Upper lobe of left lung (tissue), 4 donors: Measurements from ENCODE around the gene ZMIZ2.

Source experiments
- EP300 ChIP-seq, 4 donors: sonication (generic); formaldehyde crosslinking; IDR thresholded peaks; one replicate each; pipeline ENCODE4 v1.5.1; 2017; ENCODE audit warnings: antibody characterized with exemption in 4 of 4, control low read depth in 2 of 4
- POLR2A ChIP-seq, 4 donors: fragments of 450-650 bp; IDR thresholded peaks; one replicate each; pipeline ENCODE4 v1.5.1; 2016 to 2017; ENCODE audit warnings: antibody characterized with exemption in 4 of 4, mild to moderate bottlenecking in 2 of 4
- POLR2AphosphoS5 ChIP-seq, 2 donors: sonication (generic); formaldehyde crosslinking; IDR thresholded peaks; one replicate each; pipeline ENCODE4 v1.5.1; 2017; ENCODE audit warnings: antibody characterized with exemption in 2 of 2
- TF ChIP-seq, protein P1 (sequence below), 6 experiments: fragments of 450-650 bp in 4 of 6; fragments of 200-600 bp in 2 of 6; sonication (generic) in 2 of 6; IDR thresholded peaks; one replicate each; pipeline ENCODE4 v1.5.1; 2016 to 2019; ENCODE audit warnings: antibody characterized with exemption in 6 of 6

GRCh38 chr7:44811093-44811492 lies 62.4 kb downstream of the ZMIZ2 start:
- TF ChIP-seq POLR2A (IDR thresholded peaks at IDR 0.05) (no peak), POLR2AphosphoS5 (IDR thresholded peaks at IDR 0.05) (no peak), EP300 (IDR thresholded peaks at IDR 0.05) (no peak)
- TF ChIP-seq, protein P1, sequence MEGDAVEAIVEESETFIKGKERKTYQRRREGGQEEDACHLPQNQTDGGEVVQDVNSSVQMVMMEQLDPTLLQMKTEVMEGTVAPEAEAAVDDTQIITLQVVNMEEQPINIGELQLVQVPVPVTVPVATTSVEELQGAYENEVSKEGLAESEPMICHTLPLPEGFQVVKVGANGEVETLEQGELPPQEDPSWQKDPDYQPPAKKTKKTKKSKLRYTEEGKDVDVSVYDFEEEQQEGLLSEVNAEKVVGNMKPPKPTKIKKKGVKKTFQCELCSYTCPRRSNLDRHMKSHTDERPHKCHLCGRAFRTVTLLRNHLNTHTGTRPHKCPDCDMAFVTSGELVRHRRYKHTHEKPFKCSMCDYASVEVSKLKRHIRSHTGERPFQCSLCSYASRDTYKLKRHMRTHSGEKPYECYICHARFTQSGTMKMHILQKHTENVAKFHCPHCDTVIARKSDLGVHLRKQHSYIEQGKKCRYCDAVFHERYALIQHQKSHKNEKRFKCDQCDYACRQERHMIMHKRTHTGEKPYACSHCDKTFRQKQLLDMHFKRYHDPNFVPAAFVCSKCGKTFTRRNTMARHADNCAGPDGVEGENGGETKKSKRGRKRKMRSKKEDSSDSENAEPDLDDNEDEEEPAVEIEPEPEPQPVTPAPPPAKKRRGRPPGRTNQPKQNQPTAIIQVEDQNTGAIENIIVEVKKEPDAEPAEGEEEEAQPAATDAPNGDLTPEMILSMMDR (IDR thresholded peaks at IDR 0.05) = no peak
